ENCODE data around the gene CAMSAP3.
A peak's percentile ranks its signal among the peaks of the same experiment; 100 is the strongest.

The CAMSAP3 gene

DNA sequence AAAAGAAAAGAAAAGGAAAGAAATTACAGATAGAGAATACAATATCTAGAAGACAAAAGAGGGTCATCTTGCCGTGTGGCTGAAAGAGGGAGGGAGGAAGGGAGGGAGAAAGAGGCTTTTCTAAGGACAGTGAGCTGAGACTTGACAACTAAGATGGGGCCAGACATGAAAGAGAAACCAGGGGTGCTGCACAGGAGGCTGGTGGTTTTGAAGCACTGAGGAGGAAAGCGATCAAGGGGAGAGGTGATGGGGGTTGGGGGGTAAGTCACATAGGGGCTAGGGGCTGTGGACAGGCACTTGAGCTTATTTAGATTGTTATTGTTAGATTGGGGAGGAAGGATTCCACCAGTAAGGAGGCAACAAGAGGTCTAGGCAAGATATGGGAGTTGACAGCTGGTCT lies 42.9 kb upstream of the CAMSAP3 start:
- H3K4me3 ChIP-seq (ENCODE audit: control insufficient read depth, low read depth, low read length): no peak overlapping the region
- DNase-seq (ENCODE audit: low read depth): no peak
- TF ChIP-seq, protein P1, sequence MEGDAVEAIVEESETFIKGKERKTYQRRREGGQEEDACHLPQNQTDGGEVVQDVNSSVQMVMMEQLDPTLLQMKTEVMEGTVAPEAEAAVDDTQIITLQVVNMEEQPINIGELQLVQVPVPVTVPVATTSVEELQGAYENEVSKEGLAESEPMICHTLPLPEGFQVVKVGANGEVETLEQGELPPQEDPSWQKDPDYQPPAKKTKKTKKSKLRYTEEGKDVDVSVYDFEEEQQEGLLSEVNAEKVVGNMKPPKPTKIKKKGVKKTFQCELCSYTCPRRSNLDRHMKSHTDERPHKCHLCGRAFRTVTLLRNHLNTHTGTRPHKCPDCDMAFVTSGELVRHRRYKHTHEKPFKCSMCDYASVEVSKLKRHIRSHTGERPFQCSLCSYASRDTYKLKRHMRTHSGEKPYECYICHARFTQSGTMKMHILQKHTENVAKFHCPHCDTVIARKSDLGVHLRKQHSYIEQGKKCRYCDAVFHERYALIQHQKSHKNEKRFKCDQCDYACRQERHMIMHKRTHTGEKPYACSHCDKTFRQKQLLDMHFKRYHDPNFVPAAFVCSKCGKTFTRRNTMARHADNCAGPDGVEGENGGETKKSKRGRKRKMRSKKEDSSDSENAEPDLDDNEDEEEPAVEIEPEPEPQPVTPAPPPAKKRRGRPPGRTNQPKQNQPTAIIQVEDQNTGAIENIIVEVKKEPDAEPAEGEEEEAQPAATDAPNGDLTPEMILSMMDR (conservative IDR thresholded peaks at IDR 0.05; ENCODE audit: control insufficient read depth, insufficient read depth, low read depth, low read length): no peak

DNA sequence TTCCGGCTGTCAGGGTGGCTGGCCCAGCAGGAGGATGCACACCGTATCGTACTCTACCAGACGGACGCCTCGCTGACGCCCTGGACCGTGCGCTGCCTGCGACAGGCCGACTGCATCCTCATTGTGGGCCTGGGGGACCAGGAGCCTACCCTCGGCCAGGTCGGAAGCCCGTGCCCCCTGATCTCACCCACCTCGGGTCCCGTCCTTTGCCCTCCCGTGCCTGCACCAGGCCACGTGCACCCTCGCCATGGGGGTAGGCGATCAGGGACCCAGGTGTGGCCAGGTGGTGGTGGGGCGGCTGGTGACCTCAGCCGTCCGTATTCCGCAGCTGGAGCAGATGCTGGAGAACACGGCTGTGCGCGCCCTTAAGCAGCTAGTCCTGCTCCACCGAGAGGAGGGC lies 41.1 kb upstream of the CAMSAP3 start:
- H3K4me3 ChIP-seq (ENCODE audit: control insufficient read depth, low read depth, low read length): no peak overlapping the region
- TF ChIP-seq, protein P1 (conservative IDR thresholded peaks at IDR 0.05; ENCODE audit: control insufficient read depth, insufficient read depth, low read depth, low read length): no peak
- DNase-seq (ENCODE audit: low read depth): no peak

DNA sequence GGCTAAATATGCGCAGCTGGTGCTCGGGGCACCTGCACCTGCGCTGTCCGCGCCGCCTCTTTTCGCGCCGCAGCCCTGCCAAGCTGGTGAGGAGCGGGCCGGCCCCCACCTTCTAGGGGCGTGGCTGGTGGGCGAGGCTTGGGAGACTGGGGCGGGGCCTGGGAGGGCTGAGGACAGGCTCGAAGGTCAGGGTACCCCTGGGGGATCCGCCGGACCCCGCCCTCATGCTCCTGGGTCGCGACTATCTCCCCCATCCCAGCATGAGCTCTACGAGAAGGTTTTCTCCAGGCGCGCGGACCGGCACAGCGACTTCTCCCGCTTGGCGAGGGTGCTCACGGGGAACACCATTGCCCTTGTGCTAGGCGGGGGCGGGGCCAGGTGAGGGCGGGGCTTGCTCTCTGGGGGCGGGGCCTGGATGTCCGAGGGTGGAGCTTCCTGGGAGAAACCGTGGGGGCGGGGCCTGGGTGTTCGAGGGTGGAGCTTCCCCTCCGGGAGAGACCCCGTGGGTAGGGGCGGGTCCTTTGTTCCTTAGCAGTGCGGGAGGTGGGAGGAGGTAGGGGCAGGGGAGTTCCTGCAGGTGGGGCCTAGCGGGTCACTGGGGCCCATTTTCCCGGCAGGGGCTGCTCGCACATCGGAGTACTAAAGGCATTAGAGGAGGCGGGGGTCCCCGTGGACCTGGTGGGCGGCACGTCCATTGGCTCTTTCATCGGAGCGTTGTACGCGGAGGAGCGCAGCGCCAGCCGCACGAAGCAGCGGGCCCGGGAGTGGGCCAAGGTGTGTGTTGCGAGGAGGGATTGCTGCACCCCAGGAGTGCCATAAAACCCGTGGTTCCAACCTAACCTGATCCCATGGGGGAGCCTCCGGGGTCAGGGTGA lies 40.4 kb upstream of the CAMSAP3 start:
- no peak for DNase-seq (ENCODE audit: low read depth)
- TF ChIP-seq, protein P1 (conservative IDR thresholded peaks at IDR 0.05; ENCODE audit: control insufficient read depth, insufficient read depth, low read depth, low read length): no peak
- H3K4me3 ChIP-seq (ENCODE audit: control insufficient read depth, low read depth, low read length): no peak overlapping the region

DNA sequence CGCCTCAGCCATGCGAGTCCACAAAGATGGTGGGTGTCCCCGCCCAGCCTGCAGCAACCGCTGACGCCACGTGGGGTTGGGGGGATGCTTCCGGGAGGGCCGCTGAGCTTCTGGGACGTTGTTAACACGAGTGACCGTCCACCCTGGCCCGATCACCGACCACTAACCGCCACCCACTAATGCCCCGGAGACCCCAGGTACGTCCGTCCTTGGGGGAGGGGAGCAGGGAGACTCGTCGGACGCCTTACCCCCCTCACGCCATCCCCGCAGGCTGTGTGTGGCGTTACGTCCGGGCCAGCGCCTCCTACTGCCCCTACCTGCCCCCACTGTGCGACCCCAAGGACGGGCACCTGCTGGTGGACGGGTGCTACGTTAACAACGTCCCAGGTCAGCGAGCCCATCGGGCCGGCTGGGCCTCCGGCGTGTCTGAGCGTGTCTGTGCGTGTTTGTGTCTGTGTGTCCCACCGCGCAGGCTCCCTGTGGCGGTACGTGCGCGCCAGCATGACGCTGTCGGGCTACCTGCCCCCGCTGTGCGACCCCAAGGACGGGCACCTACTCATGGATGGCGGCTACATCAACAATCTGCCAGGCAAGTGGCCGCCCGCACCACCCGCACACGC lies 38.9 kb upstream of the CAMSAP3 start:
- TF ChIP-seq, protein P1 (conservative IDR thresholded peaks at IDR 0.05; ENCODE audit: control insufficient read depth, insufficient read depth, low read depth, low read length): no peak
- H3K4me3 ChIP-seq (ENCODE audit: control insufficient read depth, low read depth, low read length): no peak overlapping the region
- no peak for DNase-seq (ENCODE audit: low read depth)

DNA sequence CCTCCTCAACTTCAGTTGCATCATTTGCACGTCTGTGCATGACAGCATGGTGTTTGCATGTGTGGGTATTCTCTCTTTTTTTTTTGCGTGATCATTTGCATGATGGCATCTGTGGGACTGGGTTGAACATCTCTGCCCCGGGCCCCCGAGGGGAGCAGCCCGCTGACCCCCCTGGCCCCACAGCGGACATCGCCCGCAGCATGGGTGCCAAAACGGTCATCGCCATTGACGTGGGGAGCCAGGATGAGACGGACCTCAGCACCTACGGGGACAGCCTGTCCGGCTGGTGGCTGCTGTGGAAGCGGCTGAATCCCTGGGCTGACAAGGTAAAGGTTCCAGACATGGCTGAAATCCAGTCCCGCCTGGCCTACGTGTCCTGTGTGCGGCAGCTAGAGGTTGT lies 37.0 kb upstream of the CAMSAP3 start:
- DNase-seq (ENCODE audit: low read depth): no peak
- no peak overlapping the region for H3K4me3 ChIP-seq (ENCODE audit: control insufficient read depth, low read depth, low read length)
- TF ChIP-seq, protein P1 (conservative IDR thresholded peaks at IDR 0.05; ENCODE audit: control insufficient read depth, insufficient read depth, low read depth, low read length): no peak

DNA sequence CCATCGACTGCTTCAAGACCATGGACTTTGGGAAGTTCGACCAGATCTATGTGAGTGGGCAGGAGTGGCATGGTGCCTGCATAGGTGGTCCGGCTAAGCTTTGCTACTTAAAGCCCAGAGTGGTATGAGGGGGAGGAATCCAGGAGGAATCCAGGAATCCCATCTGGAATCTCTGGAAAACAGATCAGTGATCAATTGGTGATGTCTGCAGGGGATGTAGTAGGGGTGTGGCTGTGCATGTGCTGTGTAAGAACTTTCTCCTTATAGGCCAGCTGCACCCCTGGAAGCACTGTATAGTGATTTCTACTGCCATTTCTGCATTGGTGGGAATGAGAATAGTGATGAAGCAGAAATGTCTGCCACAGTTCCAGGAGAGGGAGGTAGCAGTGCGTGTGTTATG lies 36.6 kb upstream of the CAMSAP3 start:
- TF ChIP-seq, protein P1 (conservative IDR thresholded peaks at IDR 0.05; ENCODE audit: control insufficient read depth, insufficient read depth, low read depth, low read length): no peak
- peak; percentile 22 for DNase-seq (ENCODE audit: low read depth)
- H3K4me3 ChIP-seq (ENCODE audit: control insufficient read depth, low read depth, low read length): no peak overlapping the region
